ENCODE data around the gene SRM.

GRCh38 chr1:11056504-11056903 is 3.3 kb downstream of the SRM start:
- no peak for TF ChIP-seq CTCF (conservative IDR thresholded peaks at IDR 0.05; ENCODE audit: low read length)
- no peak for TF ChIP-seq EZH2phosphoT487 (IDR thresholded peaks at IDR 0.05; ENCODE audit: borderline replicate concordance, low read depth, low read length)

All from OCI-LY7 (cell line).